GM19395 (cell line): Measurements from ENCODE around the gene PANX2.

Source experiments
- ATAC-seq: cut with Tn5 transposase; IDR thresholded peaks from one replicate; pipeline ENCODE4 v1.9.1; 2021; ENCODE audit warnings: mild to moderate bottlenecking, moderate library complexity; ENCODE audit not compliant: unreplicated experiment

PANX2 gene

GRCh38 chr22:50169774-50170341, 673 bp upstream of the PANX2 start:
- ATAC-seq = no peak

- ATAC-seq = no peak
These were observed 911 bp downstream of the PANX2 start for GRCh38 chr22:50171319-50171964.

- no peak for ATAC-seq
These were observed 1.5 kb downstream of the PANX2 start for GRCh38 chr22:50171965-50172421.

- no peak for ATAC-seq
These were observed 2.9 kb downstream of the PANX2 start for GRCh38 chr22:50173311-50173982.

GRCh38 chr22:50173983-50174355, 3.4 kb downstream of the PANX2 start:
- ATAC-seq = no peak

DNA sequence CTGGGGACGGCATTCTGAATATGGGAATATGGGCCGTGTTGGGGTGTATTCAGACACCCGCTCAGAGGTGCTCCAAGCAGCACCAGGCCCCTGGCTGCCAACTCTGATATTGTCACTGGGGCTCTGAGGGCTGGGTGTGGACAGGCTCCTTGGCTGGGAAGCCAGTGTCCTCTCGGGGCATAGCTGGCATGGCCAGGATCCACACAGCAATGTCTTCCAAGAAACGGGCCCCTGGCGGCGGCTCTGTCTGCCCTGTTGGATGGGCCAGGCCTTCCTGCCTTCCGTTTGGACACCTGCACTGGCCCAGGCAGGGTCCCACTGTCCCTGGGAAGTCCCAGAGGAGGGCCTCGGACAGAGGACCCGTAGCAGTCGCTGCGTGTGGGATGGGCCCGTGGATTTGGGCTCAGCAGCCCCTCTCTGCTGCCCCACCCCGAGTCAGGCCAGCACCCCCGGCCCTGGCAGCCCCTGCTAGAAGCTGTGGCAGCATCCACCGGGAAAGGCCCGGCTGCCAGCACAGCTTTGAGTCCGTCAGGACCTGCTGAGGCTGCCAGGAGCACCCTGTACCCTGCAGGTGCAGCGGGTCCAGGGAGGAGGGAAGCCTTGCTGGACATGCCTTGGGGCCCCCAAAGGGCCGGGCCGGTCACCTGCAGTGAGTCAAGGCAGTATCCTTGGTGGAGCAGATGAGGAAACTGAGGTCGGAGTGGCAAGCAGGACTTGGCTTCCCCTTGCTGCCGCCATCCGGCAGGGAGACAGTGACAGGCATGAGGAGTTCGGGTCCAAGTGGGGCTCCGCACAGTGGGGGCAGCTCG, 4.1 kb downstream of the PANX2 start:
- no peak for ATAC-seq

DNA sequence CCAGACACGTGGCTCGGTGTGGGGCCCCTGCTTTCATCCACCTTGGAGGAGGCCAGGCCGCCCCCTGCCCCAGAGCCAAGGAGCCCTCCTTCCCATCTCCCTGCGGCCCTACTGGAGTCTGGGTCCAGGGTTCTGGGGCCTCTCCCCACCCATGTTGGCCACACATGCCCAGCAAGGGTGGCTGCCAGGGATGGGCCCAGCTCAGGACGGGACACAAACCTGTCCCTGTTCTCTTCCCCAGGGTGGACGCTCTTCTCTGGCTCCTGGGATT, 4.6 kb downstream of the PANX2 start:
- ATAC-seq = no peak

DNA sequence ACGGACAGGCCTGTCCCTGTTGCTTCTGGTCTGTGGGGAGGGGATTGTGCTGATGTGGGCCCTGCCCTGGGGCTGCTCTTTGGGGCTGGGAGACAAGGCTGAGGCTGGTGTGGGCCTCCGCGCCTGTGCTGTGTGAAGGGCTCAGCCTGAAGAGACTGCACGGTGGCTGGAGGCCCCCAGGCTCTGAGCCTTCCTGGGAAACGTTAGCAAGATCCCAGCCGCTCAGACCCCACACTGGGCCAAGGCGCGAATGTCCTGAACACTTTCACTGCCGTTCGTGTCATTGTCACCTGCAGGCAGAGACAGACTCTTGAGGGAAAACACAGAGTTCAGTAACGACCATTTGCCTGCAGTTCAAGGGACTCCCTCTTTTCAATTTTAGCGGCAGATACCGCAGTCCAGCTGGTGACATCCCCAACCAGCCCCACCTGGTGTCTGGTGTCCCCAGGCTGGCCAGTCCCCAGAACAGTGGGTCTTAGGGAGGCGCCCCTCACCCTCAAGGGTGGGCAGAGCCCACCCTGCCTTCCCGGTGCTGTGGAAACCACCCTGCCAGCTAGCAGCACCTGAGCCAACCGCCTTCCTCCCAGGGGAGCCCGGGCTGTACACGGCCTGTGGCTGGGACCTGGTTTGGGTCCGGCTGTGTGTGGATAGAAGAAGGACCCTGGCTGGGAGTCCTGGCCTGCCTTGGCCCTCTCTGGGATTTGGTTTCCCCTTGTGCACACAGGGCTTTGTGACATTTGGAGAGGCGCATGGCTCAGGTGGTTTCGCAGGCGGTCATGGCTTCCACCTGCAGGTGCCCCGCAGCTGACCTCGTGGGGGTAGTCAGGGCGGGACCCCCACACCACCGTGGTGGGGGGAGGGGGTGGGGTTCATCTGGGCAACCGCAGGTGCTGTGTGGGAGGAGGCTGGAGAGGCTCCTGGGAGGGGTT, 5.7 kb downstream of the PANX2 start:
- no peak for ATAC-seq

DNA sequence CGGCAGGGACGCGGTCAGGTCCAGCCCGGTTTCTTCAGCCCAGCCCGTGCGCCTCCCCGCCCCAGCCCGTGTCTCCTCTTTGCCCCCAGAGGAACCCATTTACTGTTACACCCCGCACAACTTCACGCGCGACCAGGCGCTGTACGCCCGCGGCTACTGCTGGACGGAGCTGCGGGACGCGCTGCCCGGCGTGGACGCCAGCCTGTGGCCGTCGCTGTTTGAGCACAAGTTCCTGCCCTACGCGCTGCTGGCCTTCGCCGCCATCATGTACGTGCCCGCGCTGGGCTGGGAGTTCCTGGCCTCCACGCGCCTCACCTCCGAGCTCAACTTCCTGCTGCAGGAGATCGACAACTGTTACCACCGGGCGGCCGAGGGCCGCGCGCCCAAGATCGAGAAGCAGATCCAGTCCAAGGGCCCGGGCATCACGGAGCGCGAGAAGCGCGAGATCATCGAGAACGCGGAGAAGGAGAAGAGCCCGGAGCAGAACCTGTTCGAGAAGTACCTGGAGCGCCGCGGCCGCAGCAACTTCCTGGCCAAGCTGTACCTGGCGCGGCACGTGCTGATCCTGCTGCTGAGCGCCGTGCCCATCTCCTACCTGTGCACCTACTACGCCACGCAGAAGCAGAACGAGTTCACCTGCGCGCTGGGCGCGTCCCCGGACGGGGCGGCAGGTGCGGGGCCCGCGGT, 6.5 kb downstream of the PANX2 start:
- ATAC-seq = no peak

DNA sequence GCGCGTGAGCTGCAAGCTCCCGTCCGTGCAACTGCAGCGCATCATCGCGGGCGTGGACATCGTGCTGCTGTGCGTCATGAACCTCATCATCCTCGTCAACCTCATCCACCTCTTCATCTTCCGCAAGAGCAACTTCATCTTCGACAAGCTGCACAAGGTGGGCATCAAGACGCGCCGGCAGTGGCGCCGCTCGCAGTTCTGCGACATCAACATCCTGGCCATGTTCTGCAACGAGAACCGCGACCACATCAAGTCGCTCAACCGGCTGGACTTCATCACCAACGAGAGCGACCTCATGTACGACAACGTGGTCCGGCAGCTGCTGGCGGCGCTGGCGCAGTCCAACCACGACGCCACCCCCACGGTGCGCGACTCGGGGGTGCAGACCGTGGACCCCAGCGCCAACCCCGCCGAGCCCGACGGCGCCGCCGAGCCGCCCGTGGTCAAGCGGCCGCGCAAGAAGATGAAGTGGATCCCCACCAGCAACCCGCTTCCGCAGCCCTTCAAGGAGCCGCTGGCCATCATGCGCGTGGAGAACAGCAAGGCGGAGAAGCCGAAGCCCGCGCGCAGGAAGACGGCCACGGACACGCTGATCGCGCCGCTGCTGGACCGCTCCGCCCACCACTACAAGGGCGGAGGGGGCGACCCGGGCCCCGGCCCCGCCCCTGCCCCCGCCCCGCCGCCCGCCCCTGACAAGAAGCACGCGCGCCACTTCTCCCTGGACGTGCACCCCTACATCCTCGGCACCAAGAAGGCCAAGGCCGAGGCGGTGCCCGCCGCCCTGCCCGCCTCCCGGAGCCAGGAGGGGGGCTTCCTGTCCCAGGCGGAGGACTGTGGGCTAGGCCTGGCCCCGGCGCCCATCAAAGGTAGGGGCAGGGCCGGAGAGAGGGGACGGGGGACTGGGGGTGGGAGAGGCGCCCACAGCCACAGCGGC, 7.3 kb downstream of the PANX2 start:
- no peak for ATAC-seq

DNA sequence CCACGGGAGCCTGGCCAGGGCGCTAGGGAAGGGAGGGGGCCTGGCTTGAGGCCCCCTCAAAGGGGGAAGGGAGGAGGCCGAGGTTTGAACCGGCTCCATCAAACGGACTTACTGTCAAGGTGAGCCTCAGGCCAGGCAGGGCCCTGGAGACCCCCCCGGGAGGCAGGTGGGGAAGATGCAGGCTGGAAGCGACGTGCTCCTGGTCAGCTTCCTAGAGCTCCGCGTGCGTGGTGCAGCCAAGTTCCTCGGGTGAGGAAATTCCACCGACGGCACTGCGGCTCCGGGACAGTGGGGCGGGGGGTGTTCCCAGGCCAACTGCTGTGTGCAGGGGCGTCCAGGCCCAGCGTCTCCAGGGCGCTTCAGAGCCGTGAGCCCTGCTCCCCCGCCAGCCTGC, 7.9 kb downstream of the PANX2 start:
- ATAC-seq = no peak

DNA sequence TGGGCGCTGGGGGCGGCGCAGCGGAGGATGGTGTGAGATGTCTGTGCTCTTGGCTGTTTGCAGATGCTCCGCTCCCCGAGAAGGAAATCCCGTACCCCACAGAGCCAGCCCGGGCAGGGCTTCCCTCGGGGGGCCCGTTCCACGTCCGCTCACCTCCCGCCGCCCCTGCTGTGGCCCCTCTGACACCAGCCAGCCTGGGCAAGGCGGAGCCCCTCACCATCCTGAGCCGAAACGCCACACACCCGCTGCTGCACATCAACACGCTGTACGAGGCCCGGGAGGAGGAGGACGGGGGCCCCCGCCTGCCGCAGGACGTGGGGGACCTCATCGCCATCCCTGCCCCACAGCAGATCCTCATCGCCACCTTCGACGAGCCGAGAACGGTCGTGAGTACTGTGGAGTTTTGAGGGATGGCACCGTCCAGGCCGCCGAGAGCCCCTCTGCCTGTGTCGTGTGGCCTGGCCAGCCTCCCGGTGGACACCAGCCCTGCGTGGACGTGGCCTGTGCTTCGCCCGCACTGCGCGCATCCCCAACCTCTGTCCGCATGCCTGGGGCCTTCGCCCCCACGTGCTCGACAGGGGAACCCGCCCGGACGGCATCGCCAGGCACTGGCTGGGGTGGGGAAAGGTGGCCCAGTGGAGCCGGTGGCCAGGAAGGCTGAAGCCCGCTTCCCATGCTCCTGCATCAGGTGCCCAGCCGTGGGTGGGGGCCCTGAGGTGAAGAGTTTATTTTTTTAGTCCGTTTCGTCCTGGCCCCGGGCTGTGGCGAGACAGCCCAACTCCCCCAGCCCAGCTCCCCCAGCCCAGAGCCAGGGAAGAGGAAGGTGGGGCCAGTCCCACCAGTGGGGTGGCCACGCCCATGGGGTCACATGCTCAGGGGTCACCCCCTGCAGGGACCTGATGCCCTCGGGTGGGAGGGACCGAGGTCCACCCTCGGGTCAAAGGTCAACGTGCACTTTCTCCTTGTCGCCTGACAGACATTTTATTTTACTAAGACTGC, 8.6 kb downstream of the PANX2 start:
- no peak for ATAC-seq

DNA sequence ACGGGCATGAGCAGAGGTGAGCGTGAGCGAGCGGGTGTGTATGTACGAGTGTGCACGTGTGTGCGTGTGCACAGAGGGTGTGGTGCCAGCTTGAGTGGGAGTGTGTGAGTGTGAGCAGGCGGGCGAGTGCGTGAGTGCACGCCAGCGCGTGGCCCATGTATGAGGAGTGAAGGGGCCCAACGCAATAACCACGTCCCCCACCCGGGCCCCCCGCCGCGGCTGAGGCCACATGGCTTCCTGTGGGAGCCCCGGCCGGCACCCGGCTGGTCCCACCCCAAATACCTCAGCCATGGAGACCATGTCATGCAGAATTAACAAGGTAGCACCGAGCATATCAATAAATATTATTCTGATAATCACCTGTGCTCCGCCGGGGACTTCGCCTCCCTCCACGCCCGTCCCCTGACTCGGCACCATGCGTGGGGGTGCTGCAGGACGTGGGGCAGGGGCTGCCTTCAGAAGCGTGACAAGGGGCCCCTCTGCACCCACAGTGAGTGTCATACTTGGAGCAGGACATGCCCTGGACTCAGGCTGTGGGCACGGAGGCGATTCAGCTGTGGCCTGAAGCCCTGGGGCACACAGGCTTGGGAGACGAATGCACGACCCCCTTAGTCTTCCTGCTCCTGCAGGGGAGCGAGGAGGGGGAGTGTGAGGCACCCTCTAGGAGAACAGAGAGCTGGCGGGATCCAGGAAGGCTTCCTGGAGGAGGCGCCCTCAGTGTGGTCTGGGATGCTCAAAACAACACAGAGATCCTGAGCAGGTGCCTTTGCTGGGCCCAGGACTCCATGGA, 9.6 kb downstream of the PANX2 start:
- no peak for ATAC-seq

DNA sequence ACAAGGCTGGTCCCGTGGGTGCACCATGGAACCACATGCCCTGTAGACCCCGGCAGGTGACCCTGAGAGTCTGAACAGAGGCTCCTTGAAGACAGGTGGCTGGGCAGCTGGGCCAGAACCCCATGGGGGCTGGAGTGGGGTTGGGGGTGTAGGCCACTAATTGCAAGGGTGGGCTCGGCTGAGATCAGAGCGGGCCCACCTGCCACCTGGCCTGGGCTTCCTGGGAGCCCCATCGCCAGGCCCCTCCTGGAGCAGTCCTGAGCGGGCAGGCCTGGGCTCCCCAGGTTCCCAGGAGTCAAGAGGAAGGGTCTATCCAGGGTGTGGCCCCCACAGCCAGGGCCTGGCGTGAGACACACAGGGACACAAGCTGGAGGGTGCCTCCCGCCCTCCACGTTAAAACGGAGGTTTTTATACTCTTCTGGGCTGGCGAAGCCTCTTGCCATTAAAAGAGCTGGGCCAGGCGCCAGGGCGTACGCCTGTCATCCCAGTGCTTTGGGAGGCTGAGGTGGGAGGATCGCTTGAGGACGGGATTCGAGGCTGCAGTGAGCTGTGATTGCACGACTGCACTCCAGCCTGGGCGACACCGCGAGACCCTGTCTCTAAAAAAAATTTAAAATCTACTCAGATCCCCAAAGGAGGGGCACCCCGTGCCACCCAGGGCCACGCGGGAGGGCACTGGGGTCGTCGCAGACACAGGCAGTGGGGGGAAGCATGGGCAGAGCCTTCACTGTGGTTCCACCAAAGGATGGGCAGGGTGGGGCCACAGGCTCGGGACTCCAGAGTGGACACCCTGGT, 10.4 kb downstream of the PANX2 start:
- no peak for ATAC-seq

DNA sequence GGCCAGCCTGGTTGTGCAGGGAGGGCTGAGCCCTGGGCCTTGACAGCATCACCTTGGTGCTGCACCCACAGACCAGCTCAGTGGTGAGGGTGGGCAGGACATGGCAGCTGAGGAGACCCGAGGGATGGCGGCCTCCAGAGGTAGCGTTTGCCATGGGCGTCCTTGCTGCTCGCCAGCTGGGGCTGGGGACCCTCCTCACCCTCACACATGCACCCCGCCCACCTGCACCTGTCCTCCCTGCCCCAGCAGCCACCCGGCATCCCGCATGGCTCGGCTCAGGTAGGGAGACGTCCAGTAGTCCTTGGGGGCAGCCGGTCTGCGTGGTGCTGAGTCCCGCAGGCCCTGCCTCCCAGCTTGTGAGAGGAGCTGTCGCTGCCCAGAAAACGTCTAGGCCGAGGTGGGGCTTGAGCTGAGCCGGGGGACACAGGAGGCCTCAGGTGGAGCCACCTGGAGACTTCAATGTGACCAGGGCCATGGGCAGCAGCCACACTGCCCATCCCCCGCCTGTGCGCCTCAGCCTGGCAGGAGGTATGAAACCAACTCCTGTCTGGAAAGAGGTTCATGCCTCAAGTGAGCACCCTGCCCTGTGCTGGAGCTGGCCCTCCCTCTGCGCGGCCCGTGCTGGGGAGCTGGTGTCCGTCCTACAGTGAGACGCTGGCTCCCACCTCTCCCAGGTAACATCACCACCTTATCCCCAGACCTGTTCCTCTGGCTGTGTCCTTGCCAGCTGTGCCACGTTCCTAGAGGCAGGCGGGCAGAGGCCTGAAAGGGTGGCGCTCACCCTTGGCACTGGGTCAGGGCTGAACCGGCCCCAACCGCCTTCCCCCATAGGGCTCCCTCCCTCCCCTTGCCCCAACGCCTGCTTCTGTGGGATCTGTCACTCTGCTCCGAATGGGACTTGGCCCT, 11.9 kb downstream of the PANX2 start:
- no peak for ATAC-seq
